NCI-H1436 (cell line): ENCODE results near the gene NDUFA7.
"Not testable (repeated sequence)": the region's sequence is repeated elsewhere in the genome, so short reads cannot be mapped to it uniquely, and the experiment has no call there.

ENCODE experiments used
- DNase-seq: peaks from one replicate; lab custom pipeline; 2025; lab: John Stamatoyannopoulos, UW

The NDUFA7 gene

GRCh38 chr19:8321067-8321985, at the start of gene NDUFA7, which contains the start of gene RPS28:
Gene NDUFA7, minus strand, starts transcription at chr19:8321375. Its CDS starts 17 bp downstream, at chr19:8321358.
Gene RPS28, plus strand, starts transcription at chr19:8321496. Its CDS starts 35 bp downstream, at chr19:8321531.
- DNase-seq: peak; percentile 92

DNA sequence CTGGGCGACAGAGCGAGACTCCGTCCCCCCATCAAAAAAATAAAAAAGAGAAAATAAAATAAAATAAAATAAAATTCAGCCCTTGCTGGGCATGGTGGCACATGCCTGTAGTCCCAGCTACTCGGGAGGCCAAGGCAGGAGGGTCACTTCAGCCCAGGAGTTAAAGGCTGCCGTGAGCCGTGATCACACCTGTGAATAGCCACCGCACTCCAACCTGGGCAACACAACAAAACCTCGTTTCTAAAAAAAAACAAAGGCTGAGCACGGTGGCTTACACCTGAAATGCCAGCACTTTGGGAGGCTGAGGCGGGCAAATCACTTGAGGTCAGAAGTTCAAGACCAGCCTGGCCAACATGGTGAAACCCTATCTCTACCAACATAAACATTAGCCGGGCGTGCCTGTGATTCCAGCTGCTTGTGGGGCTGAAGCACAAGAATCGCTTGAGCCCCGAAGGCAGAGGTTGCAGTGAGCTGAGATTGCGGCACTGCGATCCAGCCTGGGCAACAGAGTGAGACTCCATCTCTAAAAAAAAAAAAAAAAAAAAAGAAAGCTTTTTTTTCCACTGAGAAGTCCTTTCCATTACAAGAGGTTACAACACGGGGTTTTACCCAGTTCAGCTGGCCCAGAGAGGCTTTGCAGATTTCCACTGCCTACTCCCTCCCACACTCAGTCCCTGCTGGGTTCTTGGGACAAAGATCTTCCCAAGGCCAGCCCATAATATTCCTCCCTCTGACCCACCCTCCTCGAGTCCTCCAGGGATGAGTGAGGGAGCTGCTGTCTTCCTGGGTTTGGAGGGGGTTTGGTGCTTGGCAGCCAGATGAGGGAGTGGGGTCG, 49.2 kb upstream of the NDUFA7 start:
- no peak for DNase-seq

DNA sequence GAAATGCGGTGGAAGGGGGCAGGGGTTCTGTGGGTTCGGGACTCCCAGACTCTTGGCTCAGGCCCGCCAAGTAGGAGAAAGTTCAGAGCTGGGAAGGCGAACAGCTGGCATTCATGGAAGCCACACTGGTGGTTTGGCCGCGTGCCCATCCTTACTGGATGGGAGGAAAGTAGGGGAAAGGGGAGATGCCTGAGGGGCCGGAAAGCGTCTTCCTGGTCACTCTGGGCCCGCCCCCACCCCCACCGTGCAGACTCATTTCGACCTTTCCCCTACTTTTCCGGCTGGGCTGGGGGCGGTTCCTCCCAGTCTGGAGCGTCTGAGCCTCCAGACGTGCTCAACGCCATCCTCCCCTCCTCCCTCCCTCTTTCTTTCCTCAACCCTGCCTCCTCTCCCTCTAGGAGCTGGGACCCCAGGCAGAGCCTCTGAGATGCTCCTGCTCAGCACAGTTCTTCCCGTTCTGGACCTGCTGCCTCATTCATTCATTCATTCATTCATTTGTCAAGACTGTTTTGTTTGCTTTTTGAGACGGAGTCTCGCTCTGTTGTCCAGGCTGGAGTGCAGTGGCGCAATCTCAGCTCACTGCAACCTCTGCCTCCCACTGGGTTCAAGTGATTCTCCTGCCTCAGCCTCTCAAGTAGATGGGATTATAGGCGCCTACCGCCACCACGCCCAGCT, 46.3 kb upstream of the NDUFA7 start:
- no peak for DNase-seq

DNA sequence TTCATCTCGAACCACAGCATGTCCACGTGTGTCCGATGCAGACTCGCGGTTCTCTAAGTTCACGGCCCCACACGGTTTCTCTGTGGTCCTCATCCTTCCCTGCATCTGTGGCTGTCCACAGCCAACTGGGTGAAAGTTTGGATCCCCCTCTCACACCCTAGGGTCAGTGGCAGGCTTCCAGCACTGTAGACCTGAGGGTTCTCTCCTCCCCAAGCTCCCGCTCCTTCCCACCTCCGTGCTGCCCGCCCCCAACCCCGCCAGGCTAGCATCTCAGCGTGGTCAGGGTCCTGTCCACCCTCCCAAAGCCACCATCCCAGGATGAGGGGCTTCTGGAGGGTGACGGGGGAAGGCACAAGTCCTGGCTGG, 45.8 kb upstream of the NDUFA7 start:
- no peak for DNase-seq

GRCh38 chr19:8366121-8366581, 45.0 kb upstream of the NDUFA7 start:
- DNase-seq: no peak

- DNase-seq: no peak
Measured at GRCh38 chr19:8363803-8364771, 42.9 kb upstream of the NDUFA7 start, which contains the start of gene ANGPTL4. Gene ANGPTL4, plus strand, starts transcription at chr19:8364155. Its CDS starts 167 bp downstream, at chr19:8364322.

DNA sequence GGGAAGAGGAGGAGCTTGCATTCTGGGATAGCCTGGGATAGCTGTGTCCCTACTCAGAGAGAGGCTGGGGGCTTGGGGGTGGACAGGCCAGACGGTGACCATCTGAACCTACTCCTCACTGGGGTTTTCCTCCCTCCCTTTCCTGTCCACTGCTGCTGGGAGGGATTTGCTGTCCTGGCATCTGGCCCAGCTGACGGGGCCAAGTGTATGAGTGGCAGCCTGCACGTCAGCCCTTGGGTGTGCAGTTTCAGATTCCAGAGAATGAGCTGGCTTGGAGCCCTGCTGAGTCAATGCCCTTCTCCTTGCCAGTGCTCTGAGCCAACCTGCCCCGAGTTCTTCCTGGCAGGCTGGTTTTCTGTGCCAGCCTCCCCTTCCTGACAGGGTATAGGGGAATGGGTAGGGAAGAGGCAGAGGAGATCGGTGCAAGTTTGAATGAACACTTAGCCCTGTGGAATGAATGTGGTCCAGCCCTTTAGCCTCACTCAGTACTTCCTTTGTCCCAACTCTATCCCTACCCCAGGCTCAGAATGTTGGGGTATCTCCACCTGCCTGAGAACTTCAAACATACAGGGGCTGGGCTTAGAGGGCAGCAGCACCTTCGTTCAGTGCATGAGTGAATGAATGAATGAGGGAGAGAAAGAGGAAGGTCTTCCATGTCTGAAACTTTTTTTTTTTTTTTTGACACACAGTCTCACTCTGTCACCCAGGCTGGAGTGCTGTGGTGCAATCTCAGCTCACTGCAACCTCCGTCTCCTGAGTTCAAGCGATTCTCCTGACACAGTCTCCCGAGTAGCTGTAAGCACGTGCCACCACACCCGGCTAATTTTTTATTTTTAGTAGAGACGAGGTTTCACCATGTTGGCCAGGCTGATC, 41.0 kb upstream of the NDUFA7 start:
- no peak for DNase-seq

DNA sequence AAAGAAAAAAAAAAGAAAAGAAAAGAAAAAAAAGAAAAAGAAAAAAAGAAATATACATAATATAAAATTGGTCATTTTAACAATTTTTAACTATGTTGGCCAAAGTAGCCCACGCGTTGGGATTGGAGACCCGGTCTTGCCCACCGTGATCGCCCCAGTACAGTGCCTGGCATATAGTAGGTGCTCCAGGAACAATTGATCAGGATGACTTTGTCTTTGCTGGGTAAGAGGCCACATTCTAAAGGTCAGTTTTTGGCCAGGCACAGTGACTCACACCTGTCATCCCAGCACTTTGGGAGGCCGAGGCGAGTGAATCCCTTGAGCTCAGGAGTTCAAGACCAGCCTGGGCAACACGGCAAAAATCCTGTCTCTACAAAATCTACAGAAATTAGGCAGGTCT, 39.0 kb upstream of the NDUFA7 start:
- DNase-seq: no peak

DNA sequence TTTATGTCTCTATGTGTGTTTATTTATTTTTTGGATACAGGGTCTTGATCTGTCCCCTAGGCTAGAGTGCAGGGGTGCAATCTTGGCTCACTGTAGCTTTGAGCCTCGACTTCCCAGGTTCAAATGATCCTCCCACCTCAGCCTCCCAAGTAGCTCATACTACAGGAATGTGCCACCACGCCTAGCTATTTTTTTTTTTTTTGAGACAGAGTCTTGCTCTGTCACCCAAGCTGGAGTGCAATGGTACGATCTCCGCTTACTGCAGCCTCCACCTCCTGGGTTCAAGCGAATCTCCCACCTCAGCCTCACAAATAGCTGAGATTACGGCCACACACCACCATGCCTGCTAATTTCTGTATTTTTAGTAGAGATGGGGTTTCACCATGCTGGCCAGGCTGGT, 37.8 kb upstream of the NDUFA7 start:
- no peak for DNase-seq

DNA sequence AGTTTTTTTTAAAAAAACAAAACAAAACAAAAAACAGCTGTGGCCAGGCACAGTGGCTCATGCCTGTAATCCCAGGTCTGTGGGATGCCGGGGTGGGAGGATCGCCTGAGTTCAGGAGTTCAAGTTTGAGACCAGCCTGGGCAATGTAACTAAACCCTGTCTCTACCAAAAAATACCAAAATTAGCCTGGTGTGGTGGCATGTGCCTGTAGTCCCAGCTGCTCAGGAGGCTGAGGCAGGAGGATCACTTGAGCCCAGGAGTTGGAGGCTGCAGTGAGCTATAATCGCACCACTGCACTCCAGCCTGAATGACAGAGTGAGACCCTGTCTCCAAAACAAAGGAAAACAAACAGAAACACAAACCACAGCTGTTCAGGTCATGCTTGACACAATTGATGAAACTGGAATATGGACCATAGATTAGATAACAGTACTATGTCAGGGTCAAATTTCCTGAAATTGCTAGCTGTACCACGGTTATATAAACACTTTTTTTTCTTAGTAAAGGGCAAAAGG, 35.9 kb upstream of the NDUFA7 start:
- no peak for DNase-seq

DNA sequence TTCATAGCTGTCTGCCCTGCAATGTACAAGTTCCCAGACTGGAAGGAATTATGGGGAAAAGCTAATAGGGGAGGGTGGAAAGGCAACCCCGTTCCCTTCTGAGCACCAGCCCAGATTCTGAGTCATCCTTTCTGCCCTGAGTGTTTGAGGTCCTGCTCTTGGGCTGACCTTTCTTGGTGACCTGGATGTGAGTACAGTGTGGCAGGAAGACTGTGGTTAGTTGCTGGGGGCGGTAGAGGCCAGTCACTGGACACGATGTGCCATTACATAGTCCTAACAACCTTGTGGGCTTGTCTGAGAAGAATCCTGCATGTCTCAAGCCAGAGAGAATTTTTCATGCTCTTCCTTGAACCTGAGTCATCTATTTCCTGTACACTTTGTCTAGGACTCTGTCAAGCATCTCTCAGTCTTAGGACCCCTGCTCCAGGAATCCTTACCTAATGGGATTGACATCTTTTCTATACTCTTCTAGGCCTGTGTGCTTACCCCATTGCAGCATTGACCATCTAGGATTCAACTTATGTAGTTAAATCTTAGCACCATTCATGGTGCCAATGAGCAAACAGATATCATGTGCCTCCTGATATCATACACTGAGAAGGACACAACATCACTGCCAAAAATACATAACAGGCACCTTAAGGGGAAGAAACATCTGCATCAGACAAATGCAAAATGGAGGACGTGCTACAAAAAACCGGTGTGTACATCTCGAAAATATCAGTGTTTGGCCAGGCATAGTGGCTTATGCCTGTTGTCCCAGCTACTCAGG, 34.6 kb upstream of the NDUFA7 start:
- no peak for DNase-seq

- DNase-seq: not testable (repeated sequence)
Measured at GRCh38 chr19:8352845-8353244, 31.7 kb upstream of the NDUFA7 start.

GRCh38 chr19:8352134-8352827, 31.1 kb upstream of the NDUFA7 start:
- no peak for DNase-seq

DNA sequence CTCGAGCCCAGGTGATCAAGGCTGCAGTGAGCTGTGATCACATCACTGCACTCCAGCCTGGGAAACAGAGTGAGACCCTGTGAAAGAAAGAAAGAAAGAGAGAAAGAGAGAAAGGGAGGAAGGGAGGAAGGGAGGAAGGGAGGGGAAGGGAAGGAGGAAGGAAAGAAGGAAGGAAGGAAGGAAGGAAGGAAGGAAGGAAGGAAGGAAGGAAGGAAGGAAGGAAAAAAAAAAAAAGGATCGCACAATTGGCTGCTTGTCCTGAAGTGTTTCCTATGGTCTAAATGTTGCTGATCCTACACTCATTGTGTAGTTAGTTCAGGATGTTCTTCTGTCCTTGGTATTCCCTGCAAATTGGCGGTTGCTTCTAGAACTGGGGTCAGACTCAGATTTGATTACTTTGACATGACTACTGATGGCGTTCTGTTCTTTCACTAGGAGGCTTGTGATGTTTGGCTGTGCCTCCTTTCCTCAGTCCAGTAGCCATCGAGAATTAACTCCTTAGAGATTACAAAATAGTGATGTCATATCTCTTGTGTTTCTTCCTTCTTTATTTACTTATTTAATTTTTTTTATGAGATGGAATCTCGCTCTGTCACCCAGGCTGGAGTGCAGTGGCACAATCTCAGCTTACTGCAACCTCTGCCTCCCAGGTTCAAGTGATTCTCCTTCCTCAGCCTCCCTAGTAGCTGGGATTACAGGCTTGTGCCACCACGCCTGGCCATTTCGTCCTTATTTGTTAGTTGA, 28.6 kb upstream of the NDUFA7 start:
- not testable (repeated sequence) for DNase-seq

- DNase-seq: no peak
Measured at GRCh38 chr19:8343483-8343844, 22.3 kb upstream of the NDUFA7 start.

DNA sequence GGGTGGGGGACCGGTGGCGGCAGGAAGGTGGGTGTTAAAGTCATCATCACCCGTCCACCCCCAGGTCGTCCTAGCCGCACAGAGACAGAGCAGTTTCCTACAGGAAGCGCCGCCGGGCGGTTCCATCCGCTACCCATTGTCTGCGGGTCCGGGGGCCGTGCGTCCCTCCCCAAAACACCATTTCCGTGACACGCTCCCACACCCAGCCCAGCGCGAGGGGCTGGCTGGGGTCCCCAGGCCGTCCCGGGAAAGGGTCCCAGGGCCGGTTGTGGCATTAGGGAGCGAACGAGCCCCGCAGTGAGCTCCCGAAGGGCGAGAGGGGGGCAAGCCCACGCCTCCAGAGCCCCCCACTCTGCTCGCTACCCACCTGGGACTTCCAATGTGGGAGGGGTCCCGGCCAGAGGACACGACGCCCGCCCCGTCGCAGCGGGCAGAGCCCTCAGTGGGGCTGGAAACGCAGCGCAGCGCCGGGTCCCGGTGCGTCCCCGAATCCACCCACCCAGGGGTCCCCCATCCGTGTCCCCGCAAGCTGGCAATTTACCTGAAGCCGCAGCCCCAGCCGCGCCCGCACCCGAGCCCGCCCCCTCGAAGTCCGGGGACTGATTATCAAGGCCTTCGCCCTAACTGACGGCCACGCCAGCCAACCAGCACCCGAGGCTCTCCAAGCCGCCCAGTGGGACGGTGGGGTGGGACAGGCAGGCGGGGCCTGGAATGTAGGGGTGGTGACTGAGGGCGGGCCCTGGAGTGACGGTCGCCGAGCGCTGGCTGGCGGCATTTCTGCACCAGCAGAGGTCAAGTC, 21.7 kb upstream of the NDUFA7 start, which contains the start of gene KANK3:
Gene KANK3, minus strand, starts transcription at position 579 of the 799 bp plus-strand sequence. CDS start 5,434 bp downstream, outside the sequence.
- DNase-seq: peak; percentile 82

DNA sequence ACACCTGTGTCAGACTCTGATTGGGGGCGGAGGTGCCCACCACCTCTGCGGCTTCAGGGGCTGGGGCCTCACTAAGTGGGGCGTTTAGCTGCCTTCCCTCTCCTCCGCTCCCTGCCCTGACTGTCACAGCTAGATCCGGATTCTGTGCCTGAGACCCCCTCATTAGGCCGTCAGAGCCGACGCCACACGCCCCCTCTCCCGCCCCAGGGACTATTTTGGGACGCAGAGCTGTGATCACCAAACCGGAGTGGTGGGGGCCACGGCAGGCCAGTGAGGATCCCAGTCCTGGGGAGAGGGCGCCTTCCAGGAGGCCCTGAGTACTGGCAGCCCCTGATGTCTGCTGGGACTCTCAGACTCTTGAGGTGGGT, 21.1 kb upstream of the NDUFA7 start:
- no peak for DNase-seq
